ENCODE measurements around the gene PHAX. TPM values are rescaled to one million over a fixed set of nuclear protein-coding genes. Genes with fewer than 3 reads are reported as not detected.

PHAX gene
- total and polyA plus RNA-seq, 2 donors from 2014 or later, result 23.7 to 33.3 TPM

GRCh38 chr5:126635585-126635984, 34.8 kb downstream of the PHAX start:
- Histone ChIP-seq H3K9ac (ENCODE audit: low read length in 3 of 3) (no peak overlapping the region), H3K4me3 (ENCODE audit: low read length in 3 of 3) (no peak overlapping the region), H3K36me3 (ENCODE audit: control insufficient read depth in 2 of 3, insufficient read depth in 3 of 3, low read length in 3 of 3) (no peaks in the 10 kb centered on the region), H3K27ac (ENCODE audit: low read depth in 2 of 2, low read length in 2 of 2) (no peak overlapping the region), H3K27me3 (ENCODE audit: control insufficient read depth, insufficient read depth, low read length) (no peaks in the 10 kb centered on the region), H3K4me1 (ENCODE audit: control insufficient read depth in 2 of 3, insufficient read depth in 2 of 3, low read depth in 1 of 3, low read length in 3 of 3) (no peaks in the 10 kb centered on the region), H3K9me3 (ENCODE audit: control insufficient read depth in 2 of 3, insufficient read depth in 1 of 3, low read length in 3 of 3) (no peaks in the 10 kb centered on the region)
- intact Hi-C loops (cut with DNase I), result no loop called here
- TF ChIP-seq CTCF (IDR thresholded peaks at IDR 0.05; ENCODE audit: borderline replicate concordance, extremely low read depth, insufficient read depth), result no peak
- no peak for DNase-seq
- FAIRE-seq, result no peak

DNA sequence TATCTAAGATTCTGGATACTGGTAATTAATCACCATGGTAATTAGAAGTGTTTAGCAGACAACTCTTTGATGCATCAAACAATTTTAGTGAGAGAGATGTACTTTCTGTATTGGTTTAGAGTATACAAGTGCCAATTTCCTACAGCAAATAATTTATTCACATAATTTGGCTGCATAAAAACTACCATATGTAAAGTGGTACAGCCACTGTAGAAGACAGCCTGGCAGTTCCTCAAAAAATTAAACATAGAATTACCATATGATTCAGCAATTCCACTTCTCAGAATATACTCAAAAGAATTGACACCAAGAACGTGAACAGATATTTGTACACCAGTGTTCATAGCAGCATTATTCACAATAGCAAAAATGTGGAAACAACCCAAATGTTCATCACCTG, 36.2 kb downstream of the PHAX start:
- Histone ChIP-seq H3K4me1 (ENCODE audit: control insufficient read depth in 2 of 3, insufficient read depth in 2 of 3, low read depth in 1 of 3, low read length in 3 of 3) (no peaks in the 10 kb centered on the region), H3K36me3 (ENCODE audit: control insufficient read depth in 2 of 3, insufficient read depth in 3 of 3, low read length in 3 of 3) (no peaks in the 10 kb centered on the region), H3K9me3 (ENCODE audit: control insufficient read depth in 2 of 3, insufficient read depth in 1 of 3, low read length in 3 of 3) (no peaks in the 10 kb centered on the region), H3K9ac (ENCODE audit: low read length in 3 of 3) (no peak overlapping the region), H3K27me3 (ENCODE audit: control insufficient read depth, insufficient read depth, low read length) (no peaks in the 10 kb centered on the region), H3K27ac (ENCODE audit: low read depth in 2 of 2, low read length in 2 of 2) (no peak overlapping the region), H3K4me3 (ENCODE audit: low read length in 3 of 3) (no peak overlapping the region)
- DNase-seq, result no peak
- intact Hi-C loops (cut with DNase I), result no loop called here
- FAIRE-seq, result no peak
- TF ChIP-seq CTCF (IDR thresholded peaks at IDR 0.05; ENCODE audit: borderline replicate concordance, extremely low read depth, insufficient read depth), result no peak

GRCh38 chr5:126640866-126641265, 40.1 kb downstream of the PHAX start:
- Histone ChIP-seq H3K4me3 (ENCODE audit: low read length in 3 of 3) (no peak overlapping the region), H3K36me3 (ENCODE audit: control insufficient read depth in 2 of 3, insufficient read depth in 3 of 3, low read length in 3 of 3) (no peaks in the 10 kb centered on the region), H3K27ac (ENCODE audit: low read depth in 2 of 2, low read length in 2 of 2) (no peak overlapping the region), H3K4me1 (ENCODE audit: control insufficient read depth in 2 of 3, insufficient read depth in 2 of 3, low read depth in 1 of 3, low read length in 3 of 3) (no peaks in the 10 kb centered on the region), H3K9me3 (ENCODE audit: control insufficient read depth in 2 of 3, insufficient read depth in 1 of 3, low read length in 3 of 3) (peaks cover 0 to 2% (median 0%) of the 10 kb centered on the region in 3 donors), H3K9ac (ENCODE audit: low read length in 3 of 3) (no peak overlapping the region), H3K27me3 (ENCODE audit: control insufficient read depth, insufficient read depth, low read length) (no peaks in the 10 kb centered on the region)
- no peak for FAIRE-seq
- intact Hi-C loops (cut with DNase I), result no loop called here
- no peak for DNase-seq
- TF ChIP-seq CTCF (IDR thresholded peaks at IDR 0.05; ENCODE audit: borderline replicate concordance, extremely low read depth, insufficient read depth), result no peak

- Histone ChIP-seq H3K27me3 (ENCODE audit: control insufficient read depth, insufficient read depth, low read length) (no peaks in the 10 kb centered on the region), H3K4me3 (ENCODE audit: low read length in 3 of 3) (no peak overlapping the region), H3K4me1 (ENCODE audit: control insufficient read depth in 2 of 3, insufficient read depth in 2 of 3, low read depth in 1 of 3, low read length in 3 of 3) (no peaks in the 10 kb centered on the region), H3K36me3 (ENCODE audit: control insufficient read depth in 2 of 3, insufficient read depth in 3 of 3, low read length in 3 of 3) (no peaks in the 10 kb centered on the region), H3K27ac (ENCODE audit: low read depth in 2 of 2, low read length in 2 of 2) (no peak overlapping the region), H3K9me3 (ENCODE audit: control insufficient read depth in 2 of 3, insufficient read depth in 1 of 3, low read length in 3 of 3) (peaks cover 0 to 2% (median 0%) of the 10 kb centered on the region in 3 donors), H3K9ac (ENCODE audit: low read length in 3 of 3) (no peak overlapping the region)
- DNase-seq (no peak), FAIRE-seq (no peak)
- no peak for TF ChIP-seq CTCF (IDR thresholded peaks at IDR 0.05; ENCODE audit: borderline replicate concordance, extremely low read depth, insufficient read depth)
- intact Hi-C loops (cut with DNase I), result no loop called here
Observed at GRCh38 chr5:126641387-126641786, 40.6 kb downstream of the PHAX start.
